ENCODE data around the gene RNF144B. TPM values are rescaled to one million over a fixed set of nuclear protein-coding genes. Genes with fewer than 3 reads are reported as not detected.
A peak's percentile ranks its signal among the peaks of the same experiment; 100 is the strongest.
"Not testable (repeated sequence)": the region's sequence is repeated elsewhere in the genome, so short reads cannot be mapped to it uniquely, and the experiment has no call there.

Gene RNF144B
- total RNA-seq, 1 donor from 2014 or later = 14.1 TPM

- no peak for DNase-seq
- peaks cover 14% of the 10 kb centered on the region for H3K36me3 ChIP-seq
- no peaks in the 10 kb centered on the region for H3K9me3 ChIP-seq (replicated peaks)
- H3K27ac ChIP-seq (replicated peaks) = no peak overlapping the region
- peaks cover 67% of the 10 kb centered on the region for H3K4me1 ChIP-seq
- H3K27me3 ChIP-seq (ENCODE audit: low read depth) = no peaks in the 10 kb centered on the region
- TF ChIP-seq CTCF (IDR thresholded peaks at IDR 0.05; ENCODE audit: borderline replicate concordance) = no peak
- intact Hi-C loops (cut with micrococcal nuclease) = no loop called here
- H3K4me3 ChIP-seq = no peak overlapping the region
These were observed 10.6 kb downstream of the RNF144B start for GRCh38 chr6:18397701-18398100.

- peaks cover 63% of the 10 kb centered on the region for H3K4me1 ChIP-seq
- H3K27me3 ChIP-seq (ENCODE audit: low read depth); intact Hi-C loops (cut with micrococcal nuclease); H3K9me3 ChIP-seq (replicated peaks); DNase-seq; H3K4me3 ChIP-seq; H3K27ac ChIP-seq (replicated peaks): not testable (repeated sequence)
- H3K36me3 ChIP-seq = peaks cover 16% of the 10 kb centered on the region
These were observed 11.1 kb downstream of the RNF144B start for GRCh38 chr6:18398225-18398624.

- intact Hi-C loops (cut with micrococcal nuclease) = no loop called here
- Histone ChIP-seq H3K36me3 (peaks cover 22% of the 10 kb centered on the region), H3K4me1 (peaks cover 45% of the 10 kb centered on the region)
These were observed 13.8 kb downstream of the RNF144B start for GRCh38 chr6:18400831-18401446.

GRCh38 chr6:18404965-18405364 is 17.8 kb downstream of the RNF144B start:
- H3K4me3 ChIP-seq; DNase-seq; H3K9me3 ChIP-seq (replicated peaks); intact Hi-C loops (cut with micrococcal nuclease); H3K27ac ChIP-seq (replicated peaks); H3K27me3 ChIP-seq (ENCODE audit: low read depth): not testable (repeated sequence)
- peaks cover 24% of the 10 kb centered on the region for H3K4me1 ChIP-seq
- H3K36me3 ChIP-seq = peaks cover 21% of the 10 kb centered on the region

More at GRCh38 chr6:18400831-18401446, 13.8 kb downstream of the RNF144B start:
- Histone ChIP-seq H3K4me3 (no peak overlapping the region), H3K27ac (replicated peaks) (peak overlapping the region; percentile 18), H3K9me3 (replicated peaks) (no peaks in the 10 kb centered on the region), H3K27me3 (ENCODE audit: low read depth) (no peaks in the 10 kb centered on the region)
- DNase-seq = no peak
- TF ChIP-seq CTCF (IDR thresholded peaks at IDR 0.05; ENCODE audit: borderline replicate concordance) = no peak

- Histone ChIP-seq H3K36me3 (peaks cover 14% of the 10 kb centered on the region), H3K27ac (replicated peaks) (no peak overlapping the region)
These were observed 18.5 kb downstream of the RNF144B start for GRCh38 chr6:18405477-18406293.

More at GRCh38 chr6:18405477-18406293, 18.5 kb downstream of the RNF144B start:
- intact Hi-C loops (cut with micrococcal nuclease) = no loop called here
- H3K4me3 ChIP-seq = no peak overlapping the region
- H3K9me3 ChIP-seq (replicated peaks) = no peaks in the 10 kb centered on the region
- no peak for TF ChIP-seq CTCF (IDR thresholded peaks at IDR 0.05; ENCODE audit: borderline replicate concordance)
- no peaks in the 10 kb centered on the region for H3K27me3 ChIP-seq (ENCODE audit: low read depth)
- no peak for DNase-seq
- peaks cover 19% of the 10 kb centered on the region for H3K4me1 ChIP-seq

Data from left ventricle myocardium inferior (tissue), 1 donor.